ENCODE measurements around the gene ENGASE.

Gene ENGASE

GRCh38 chr17:79033741-79034501 is 40.7 kb upstream of the ENGASE start:
- no peaks in the 10 kb centered on the region for H3K36me3 Mint-ChIP-seq (ENCODE audit: low read depth)

DNA sequence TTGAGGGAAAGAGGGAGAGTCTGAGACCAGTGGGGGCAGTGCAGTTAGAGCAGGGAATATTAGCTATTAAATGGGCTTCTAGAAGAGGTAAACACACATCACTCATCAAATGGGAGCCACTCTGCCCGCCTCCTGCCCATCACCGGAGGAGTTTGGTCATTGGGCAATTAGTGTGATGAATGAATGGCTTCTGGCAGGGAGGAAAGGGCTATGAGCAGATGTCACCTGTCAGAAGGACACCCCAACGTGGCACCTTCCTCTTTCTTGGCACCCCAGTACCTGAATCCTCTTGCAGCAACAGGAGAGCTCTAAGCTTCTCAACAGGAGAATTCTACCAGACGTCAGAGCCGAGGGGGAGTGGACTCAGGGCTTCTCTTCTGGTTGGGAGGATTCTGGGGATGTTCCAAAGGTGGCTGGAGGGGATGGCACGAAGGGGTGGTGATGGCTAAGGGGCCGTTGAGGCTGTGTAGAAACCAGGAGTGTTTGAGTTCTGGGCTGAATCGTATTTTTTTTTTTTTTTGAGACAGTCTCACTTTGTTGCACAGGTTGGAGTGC is 39.6 kb upstream of the ENGASE start:
- Mint-ChIP-seq H3K27ac (no peak overlapping the region), H3K9me3 (no peaks in the 10 kb centered on the region), H3K4me3 (no peak overlapping the region), H3K36me3 (ENCODE audit: low read depth) (no peaks in the 10 kb centered on the region), H3K4me1 (peaks cover 10% of the 10 kb centered on the region), H3K27me3 (peaks cover 11% of the 10 kb centered on the region)
- ATAC-seq (no peak), DNase-seq (no peak)

More at GRCh38 chr17:79033741-79034501, 40.7 kb upstream of the ENGASE start:
- Mint-ChIP-seq H3K9me3 (no peaks in the 10 kb centered on the region), H3K27me3 (peaks cover 12% of the 10 kb centered on the region), H3K4me1 (peaks cover 5% of the 10 kb centered on the region), H3K4me3 (no peak overlapping the region), H3K27ac (no peak overlapping the region)
- no peak for ATAC-seq
- no peak for DNase-seq

GRCh38 chr17:79035686-79036085 is 38.9 kb upstream of the ENGASE start:
- ATAC-seq (no peak), DNase-seq (no peak)
- H3K9me3 Mint-ChIP-seq = no peaks in the 10 kb centered on the region
- no peak overlapping the region for H3K4me3 Mint-ChIP-seq
- peaks cover 10% of the 10 kb centered on the region for H3K4me1 Mint-ChIP-seq
- H3K27me3 Mint-ChIP-seq = peaks cover 9% of the 10 kb centered on the region
- H3K36me3 Mint-ChIP-seq (ENCODE audit: low read depth) = no peaks in the 10 kb centered on the region
- H3K27ac Mint-ChIP-seq = no peak overlapping the region

- Mint-ChIP-seq H3K9me3 (no peaks in the 10 kb centered on the region), H3K27me3 (peaks cover 9% of the 10 kb centered on the region), H3K36me3 (ENCODE audit: low read depth) (no peaks in the 10 kb centered on the region), H3K4me1 (peaks cover 10% of the 10 kb centered on the region), H3K27ac (no peak overlapping the region), H3K4me3 (no peak overlapping the region)
- ATAC-seq (no peak), DNase-seq (no peak)
These were observed 38.4 kb upstream of the ENGASE start for GRCh38 chr17:79036181-79036580.

DNA sequence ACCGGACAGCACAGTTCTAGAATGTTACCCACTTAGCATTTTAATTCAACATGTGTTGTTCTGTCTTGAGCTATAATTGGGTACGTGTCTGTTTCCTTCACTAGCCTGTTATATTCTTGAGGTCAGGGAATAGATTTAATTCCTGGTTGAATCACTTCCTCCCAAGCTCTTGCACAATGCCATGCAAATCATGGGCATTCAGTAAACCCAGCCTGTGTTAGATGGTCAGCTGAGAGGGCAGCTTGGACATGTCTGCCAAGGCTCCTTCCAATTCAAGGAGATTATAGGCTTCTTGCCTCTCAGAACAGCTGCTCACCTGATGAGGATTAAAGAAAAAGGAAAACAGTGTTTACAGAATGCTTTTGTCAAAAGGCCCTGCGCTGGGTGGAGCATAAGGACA is 38.0 kb upstream of the ENGASE start:
- Mint-ChIP-seq H3K27me3 (peaks cover 8% of the 10 kb centered on the region), H3K4me1 (peaks cover 10% of the 10 kb centered on the region), H3K4me3 (no peak overlapping the region), H3K36me3 (ENCODE audit: low read depth) (no peaks in the 10 kb centered on the region), H3K27ac (no peak overlapping the region), H3K9me3 (no peaks in the 10 kb centered on the region)
- ATAC-seq (no peak), DNase-seq (no peak)

GRCh38 chr17:79038545-79039135 is 36.0 kb upstream of the ENGASE start:
- DNase-seq = no peak

GRCh38 chr17:79039171-79039570 is 35.5 kb upstream of the ENGASE start:
- Mint-ChIP-seq H3K27me3 (peaks cover 6% of the 10 kb centered on the region), H3K36me3 (ENCODE audit: low read depth) (no peaks in the 10 kb centered on the region), H3K4me3 (no peak overlapping the region), H3K4me1 (peaks cover 10% of the 10 kb centered on the region), H3K9me3 (no peaks in the 10 kb centered on the region), H3K27ac (no peak overlapping the region)
- ATAC-seq (no peak), DNase-seq (no peak)

More at GRCh38 chr17:79038545-79039135, 36.0 kb upstream of the ENGASE start:
- H3K9me3 Mint-ChIP-seq = no peaks in the 10 kb centered on the region
- no peak overlapping the region for H3K4me3 Mint-ChIP-seq
- no peak for ATAC-seq
- H3K36me3 Mint-ChIP-seq (ENCODE audit: low read depth) = no peaks in the 10 kb centered on the region
- H3K27ac Mint-ChIP-seq = no peak overlapping the region
- peaks cover 6% of the 10 kb centered on the region for H3K27me3 Mint-ChIP-seq
- H3K4me1 Mint-ChIP-seq = peaks cover 10% of the 10 kb centered on the region

GRCh38 chr17:79039886-79040285 is 34.7 kb upstream of the ENGASE start:
- no peak overlapping the region for H3K27ac Mint-ChIP-seq
- DNase-seq = no peak

GRCh38 chr17:79041041-79041570 is 33.5 kb upstream of the ENGASE start:
- DNase-seq (no peak), ATAC-seq (no peak)
- Mint-ChIP-seq H3K36me3 (ENCODE audit: low read depth) (no peaks in the 10 kb centered on the region), H3K9me3 (no peaks in the 10 kb centered on the region), H3K4me3 (no peak overlapping the region), H3K4me1 (peaks cover 10% of the 10 kb centered on the region), H3K27me3 (peaks cover 19% of the 10 kb centered on the region), H3K27ac (no peak overlapping the region)

More at GRCh38 chr17:79039886-79040285, 34.7 kb upstream of the ENGASE start:
- ATAC-seq = no peak
- no peaks in the 10 kb centered on the region for H3K9me3 Mint-ChIP-seq
- H3K4me3 Mint-ChIP-seq = no peak overlapping the region
- H3K36me3 Mint-ChIP-seq (ENCODE audit: low read depth) = no peaks in the 10 kb centered on the region
- peaks cover 9% of the 10 kb centered on the region for H3K27me3 Mint-ChIP-seq
- peaks cover 10% of the 10 kb centered on the region for H3K4me1 Mint-ChIP-seq

GRCh38 chr17:79041723-79042420 is 32.8 kb upstream of the ENGASE start:
- Mint-ChIP-seq H3K27ac (no peak overlapping the region), H3K4me1 (peaks cover 10% of the 10 kb centered on the region), H3K9me3 (no peaks in the 10 kb centered on the region), H3K27me3 (peaks cover 19% of the 10 kb centered on the region), H3K36me3 (ENCODE audit: low read depth) (no peaks in the 10 kb centered on the region), H3K4me3 (no peak overlapping the region)
- DNase-seq (no peak), ATAC-seq (no peak)

- ATAC-seq (peak; percentile 62), DNase-seq (peak; percentile 77)
- Mint-ChIP-seq H3K27me3 (peaks cover 19% of the 10 kb centered on the region), H3K9me3 (no peaks in the 10 kb centered on the region), H3K36me3 (ENCODE audit: low read depth) (no peaks in the 10 kb centered on the region), H3K4me1 (peaks cover 10% of the 10 kb centered on the region), H3K4me3 (peak overlapping the region; percentile 21), H3K27ac (no peak overlapping the region)
These were observed 32.0 kb upstream of the ENGASE start for GRCh38 chr17:79042421-79043190.

GRCh38 chr17:79043191-79043930 is 31.3 kb upstream of the ENGASE start:
- no peak overlapping the region for H3K27ac Mint-ChIP-seq
- ATAC-seq (no peak), DNase-seq (no peak)
- peaks cover 8% of the 10 kb centered on the region for H3K4me1 Mint-ChIP-seq
- H3K36me3 Mint-ChIP-seq (ENCODE audit: low read depth) = no peaks in the 10 kb centered on the region
- no peaks in the 10 kb centered on the region for H3K9me3 Mint-ChIP-seq
- H3K4me3 Mint-ChIP-seq = no peak overlapping the region
- H3K27me3 Mint-ChIP-seq = peaks cover 19% of the 10 kb centered on the region

DNA sequence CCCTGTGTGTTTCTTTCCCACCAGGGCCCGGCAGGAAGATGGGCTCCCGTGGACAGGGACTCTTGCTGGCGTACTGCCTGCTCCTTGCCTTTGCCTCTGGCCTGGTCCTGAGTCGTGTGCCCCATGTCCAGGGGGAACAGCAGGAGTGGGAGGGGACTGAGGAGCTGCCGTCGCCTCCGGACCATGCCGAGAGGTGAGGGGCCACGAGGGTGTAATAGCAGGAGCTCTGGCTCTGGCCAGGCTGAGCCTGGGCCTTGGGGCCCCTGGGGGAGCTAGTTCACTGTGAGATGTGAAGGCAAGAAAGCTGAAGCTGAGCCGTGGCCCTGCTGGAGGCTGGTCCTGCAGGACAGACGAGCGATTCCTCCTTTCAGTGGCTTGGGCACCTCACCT is 30.7 kb upstream of the ENGASE start:
- no peaks in the 10 kb centered on the region for H3K36me3 Mint-ChIP-seq (ENCODE audit: low read depth)
- no peak overlapping the region for H3K4me3 Mint-ChIP-seq
- peaks cover 19% of the 10 kb centered on the region for H3K27me3 Mint-ChIP-seq
- no peak for ATAC-seq
- H3K9me3 Mint-ChIP-seq = no peaks in the 10 kb centered on the region
- DNase-seq = no peak
- no peak overlapping the region for H3K27ac Mint-ChIP-seq
- peaks cover 5% of the 10 kb centered on the region for H3K4me1 Mint-ChIP-seq

Measured in activated naive CD8-positive, alpha-beta T cell treated with anti-CD3 and anti-CD28 coated beads, Interleukin-2, amount 50 U/mL, for 24 hours (primary cell).